ENCODE results near the gene GPR39.

DNA sequence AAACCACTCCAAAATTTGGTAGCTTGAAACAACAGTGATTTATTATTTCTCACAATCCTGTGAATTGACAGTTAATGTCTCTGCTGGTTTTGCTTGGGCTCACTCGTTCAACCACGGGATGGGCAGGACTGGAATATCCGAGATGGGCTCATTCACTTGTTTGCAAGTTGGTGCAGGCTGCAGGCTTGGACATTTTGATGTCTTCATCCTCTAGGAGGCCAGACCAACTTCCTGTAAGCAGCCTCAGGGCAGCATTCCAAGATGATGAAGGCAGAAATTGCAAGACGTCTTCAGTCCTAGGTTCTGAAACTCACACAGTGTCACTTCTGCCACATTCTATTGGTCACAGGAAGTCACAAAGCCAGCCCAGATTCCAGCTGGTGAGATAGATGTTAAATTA is 47.1 kb downstream of the GPR39 start:
- TF ChIP-seq, protein P1, sequence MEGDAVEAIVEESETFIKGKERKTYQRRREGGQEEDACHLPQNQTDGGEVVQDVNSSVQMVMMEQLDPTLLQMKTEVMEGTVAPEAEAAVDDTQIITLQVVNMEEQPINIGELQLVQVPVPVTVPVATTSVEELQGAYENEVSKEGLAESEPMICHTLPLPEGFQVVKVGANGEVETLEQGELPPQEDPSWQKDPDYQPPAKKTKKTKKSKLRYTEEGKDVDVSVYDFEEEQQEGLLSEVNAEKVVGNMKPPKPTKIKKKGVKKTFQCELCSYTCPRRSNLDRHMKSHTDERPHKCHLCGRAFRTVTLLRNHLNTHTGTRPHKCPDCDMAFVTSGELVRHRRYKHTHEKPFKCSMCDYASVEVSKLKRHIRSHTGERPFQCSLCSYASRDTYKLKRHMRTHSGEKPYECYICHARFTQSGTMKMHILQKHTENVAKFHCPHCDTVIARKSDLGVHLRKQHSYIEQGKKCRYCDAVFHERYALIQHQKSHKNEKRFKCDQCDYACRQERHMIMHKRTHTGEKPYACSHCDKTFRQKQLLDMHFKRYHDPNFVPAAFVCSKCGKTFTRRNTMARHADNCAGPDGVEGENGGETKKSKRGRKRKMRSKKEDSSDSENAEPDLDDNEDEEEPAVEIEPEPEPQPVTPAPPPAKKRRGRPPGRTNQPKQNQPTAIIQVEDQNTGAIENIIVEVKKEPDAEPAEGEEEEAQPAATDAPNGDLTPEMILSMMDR (IDR thresholded peaks at IDR 0.05) = no peak
- TF ChIP-seq POLR2A (IDR thresholded peaks at IDR 0.05) = no peak

Measured in esophagus squamous epithelium (tissue), 4 donors.